HCT116 (cell line): Measurements from ENCODE around the gene MRPL34. TPM values are rescaled to one million over a fixed set of nuclear protein-coding genes. Genes with fewer than 3 reads are reported as not detected.
A peak's percentile ranks its signal among the peaks of the same experiment; 100 is the strongest.

ENCODE experiments used
- ELF1 ChIP-seq: IDR thresholded peaks from 2 replicates; pipeline ENCODE4 v1.6.1; 2012; ENCODE audit warnings: low read depth, borderline replicate concordance
- EZH2 ChIP-seq: fragments of 200-600 bp; sonication (generic); IDR thresholded peaks from 2 replicates; pipeline ENCODE4 v1.6.1; 2017; ENCODE audit warnings: antibody characterized with exemption, mixed run types
- RAD21 ChIP-seq: IDR thresholded peaks from 2 replicates; pipeline ENCODE4 v1.6.1; 2012; ENCODE audit warnings: low read depth, mild to moderate bottlenecking
- SRF ChIP-seq: IDR thresholded peaks from 2 replicates; pipeline ENCODE4 v1.6.1; 2012; ENCODE audit warnings: low read depth
- ZNF274 ChIP-seq: fragments of 200-500 bp; sonication (Bioruptor generic); IDR thresholded peaks from 2 replicates; pipeline ENCODE4 v1.6.1; 2014; ENCODE audit warnings: mild to moderate bottlenecking, low read depth, low read length, inconsistent platforms
- total RNA-seq: library from RNA; stranded (reverse); gene quantifications from one replicate; pipeline ENCODE4 v1.2.1, GENCODE V29; 2021; ENCODE audit not compliant: unreplicated experiment
- TF ChIP-seq, protein P1 (sequence below): IDR thresholded peaks from 2 replicates; pipeline ENCODE4 v1.6.1; 2012; ENCODE audit warnings: low read depth
- TF ChIP-seq, protein P2 (sequence below), 3 experiments: fragments of 200-600 bp in 1 of 3; sonication (generic) in 1 of 3; IDR thresholded peaks in 2 of 3; conservative IDR thresholded peaks in 1 of 3; 2 replicates each; pipeline ENCODE4 v1.5.1; 2012 to 2017; ENCODE audit warnings: low read depth in 2 of 3, low read length in 2 of 3, antibody characterized with exemption in 1 of 3, borderline replicate concordance in 1 of 3, control low read depth in 1 of 3, mild to moderate bottlenecking in 1 of 3, mixed read lengths in 1 of 3, mixed run types in 1 of 3, moderate library complexity in 1 of 3; ENCODE audit not compliant: insufficient read depth in 1 of 3

MRPL34 gene
- total RNA-seq, 1 experiment from 2014 or later: 114 TPM

DNA sequence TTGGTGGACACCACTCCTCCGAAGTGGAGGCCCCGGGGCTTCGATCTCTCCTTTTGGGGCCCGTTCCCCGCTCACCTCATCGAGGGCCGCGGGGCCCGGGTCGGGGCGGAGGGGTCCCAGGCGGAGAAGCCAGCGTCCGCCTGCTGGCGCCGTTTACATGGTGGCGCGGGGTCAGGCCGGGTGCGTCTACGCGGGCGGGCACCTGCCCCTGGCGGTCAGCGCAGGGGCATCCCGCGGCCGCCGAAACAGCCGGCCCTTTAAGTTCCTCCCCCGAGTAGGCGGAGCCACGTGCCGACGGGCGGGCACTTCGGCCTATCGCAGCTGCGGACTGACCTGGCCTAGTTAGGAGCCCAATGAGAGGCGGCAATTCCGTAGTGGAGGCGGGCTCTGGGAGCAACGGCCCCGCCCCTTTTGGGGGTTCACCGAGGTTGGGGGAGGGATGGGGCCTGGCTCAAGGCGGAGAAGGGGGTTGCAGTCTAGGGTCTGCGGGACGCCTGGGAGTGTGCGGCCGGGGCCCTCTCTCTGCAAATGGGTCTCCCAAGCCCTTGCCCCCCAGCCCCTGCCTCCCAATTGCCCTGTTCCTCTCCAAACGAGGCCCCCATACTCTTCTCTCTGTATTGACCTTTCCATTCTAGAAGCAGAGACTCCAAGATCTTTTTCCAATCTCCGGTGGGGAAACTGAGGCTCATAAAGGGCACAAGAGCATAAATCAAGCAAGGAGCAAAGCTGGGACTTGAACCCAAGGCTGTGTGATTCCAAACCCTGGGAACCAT lies 2.3 kb upstream of the MRPL34 start, which contains the start of gene ABHD8 (continued):
- TF ChIP-seq, protein P1, sequence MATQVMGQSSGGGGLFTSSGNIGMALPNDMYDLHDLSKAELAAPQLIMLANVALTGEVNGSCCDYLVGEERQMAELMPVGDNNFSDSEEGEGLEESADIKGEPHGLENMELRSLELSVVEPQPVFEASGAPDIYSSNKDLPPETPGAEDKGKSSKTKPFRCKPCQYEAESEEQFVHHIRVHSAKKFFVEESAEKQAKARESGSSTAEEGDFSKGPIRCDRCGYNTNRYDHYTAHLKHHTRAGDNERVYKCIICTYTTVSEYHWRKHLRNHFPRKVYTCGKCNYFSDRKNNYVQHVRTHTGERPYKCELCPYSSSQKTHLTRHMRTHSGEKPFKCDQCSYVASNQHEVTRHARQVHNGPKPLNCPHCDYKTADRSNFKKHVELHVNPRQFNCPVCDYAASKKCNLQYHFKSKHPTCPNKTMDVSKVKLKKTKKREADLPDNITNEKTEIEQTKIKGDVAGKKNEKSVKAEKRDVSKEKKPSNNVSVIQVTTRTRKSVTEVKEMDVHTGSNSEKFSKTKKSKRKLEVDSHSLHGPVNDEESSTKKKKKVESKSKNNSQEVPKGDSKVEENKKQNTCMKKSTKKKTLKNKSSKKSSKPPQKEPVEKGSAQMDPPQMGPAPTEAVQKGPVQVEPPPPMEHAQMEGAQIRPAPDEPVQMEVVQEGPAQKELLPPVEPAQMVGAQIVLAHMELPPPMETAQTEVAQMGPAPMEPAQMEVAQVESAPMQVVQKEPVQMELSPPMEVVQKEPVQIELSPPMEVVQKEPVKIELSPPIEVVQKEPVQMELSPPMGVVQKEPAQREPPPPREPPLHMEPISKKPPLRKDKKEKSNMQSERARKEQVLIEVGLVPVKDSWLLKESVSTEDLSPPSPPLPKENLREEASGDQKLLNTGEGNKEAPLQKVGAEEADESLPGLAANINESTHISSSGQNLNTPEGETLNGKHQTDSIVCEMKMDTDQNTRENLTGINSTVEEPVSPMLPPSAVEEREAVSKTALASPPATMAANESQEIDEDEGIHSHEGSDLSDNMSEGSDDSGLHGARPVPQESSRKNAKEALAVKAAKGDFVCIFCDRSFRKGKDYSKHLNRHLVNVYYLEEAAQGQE: no peak
- TF ChIP-seq, protein P2, sequence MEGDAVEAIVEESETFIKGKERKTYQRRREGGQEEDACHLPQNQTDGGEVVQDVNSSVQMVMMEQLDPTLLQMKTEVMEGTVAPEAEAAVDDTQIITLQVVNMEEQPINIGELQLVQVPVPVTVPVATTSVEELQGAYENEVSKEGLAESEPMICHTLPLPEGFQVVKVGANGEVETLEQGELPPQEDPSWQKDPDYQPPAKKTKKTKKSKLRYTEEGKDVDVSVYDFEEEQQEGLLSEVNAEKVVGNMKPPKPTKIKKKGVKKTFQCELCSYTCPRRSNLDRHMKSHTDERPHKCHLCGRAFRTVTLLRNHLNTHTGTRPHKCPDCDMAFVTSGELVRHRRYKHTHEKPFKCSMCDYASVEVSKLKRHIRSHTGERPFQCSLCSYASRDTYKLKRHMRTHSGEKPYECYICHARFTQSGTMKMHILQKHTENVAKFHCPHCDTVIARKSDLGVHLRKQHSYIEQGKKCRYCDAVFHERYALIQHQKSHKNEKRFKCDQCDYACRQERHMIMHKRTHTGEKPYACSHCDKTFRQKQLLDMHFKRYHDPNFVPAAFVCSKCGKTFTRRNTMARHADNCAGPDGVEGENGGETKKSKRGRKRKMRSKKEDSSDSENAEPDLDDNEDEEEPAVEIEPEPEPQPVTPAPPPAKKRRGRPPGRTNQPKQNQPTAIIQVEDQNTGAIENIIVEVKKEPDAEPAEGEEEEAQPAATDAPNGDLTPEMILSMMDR (IDR thresholded peaks at IDR 0.05 in 2 of 3, conservative IDR thresholded peaks at IDR 0.05 in 1 of 3; ENCODE audit: borderline replicate concordance in 1 of 3, insufficient read depth in 1 of 3, low read depth in 2 of 3, low read length in 2 of 3): peak in 2 of 3 experiments; percentile 50 to 54; a peak in 3 of 6 replicates
- TF ChIP-seq ZNF274: no peak
- TF ChIP-seq EZH2: no peak
- no peak for TF ChIP-seq RAD21
- TF ChIP-seq ELF1: no peak
- TF ChIP-seq SRF: 0 out of 2 replicates have a peak, but pooled peaks have one; percentile 43
- TF ChIP-seq, all 23 proteins: peak for 7
